Measurements from ENCODE around the gene ZNF324.

GRCh38 chr19:58471736-58472135 lies 4.9 kb downstream of the ZNF324 start:
- TF ChIP-seq ZC3H10 (CRISPR knock-in tag; IDR thresholded peaks at IDR 0.05) (no peak), CREB5 (CRISPR knock-in tag; IDR thresholded peaks at IDR 0.05; ENCODE audit: low read depth) (no peak), GLIS3 (CRISPR knock-in tag; IDR thresholded peaks at IDR 0.05) (no peak), ZFP3 (CRISPR knock-in tag; IDR thresholded peaks at IDR 0.05) (no peak)
